Prostate gland (tissue), 2 donors: ENCODE measurements around the gene SLIT3. TPM values are rescaled to one million over a fixed set of nuclear protein-coding genes. Genes with fewer than 3 reads are reported as not detected.
"Not testable (repeated sequence)": the region's sequence is repeated elsewhere in the genome, so short reads cannot be mapped to it uniquely, and the experiment has no call there.

Experiments used
- DNase-seq: peaks from one replicate; pipeline ENCODE4 v3.0.0-alpha.2; 2019; ENCODE audit warnings: low spot score
- H3K27ac ChIP-seq, 2 donors: fragments of 200-600 bp; sonication (generic); 2 replicates each; pipeline ENCODE4 v1.5.1; 2017 to 2019
- H3K27me3 ChIP-seq: fragments of 200-600 bp; sonication (generic); replicated peaks from 2 replicates; pipeline ENCODE4 v1.5.1; 2019; ENCODE audit not compliant: insufficient read depth
- H3K36me3 ChIP-seq, 2 donors: fragments of 200-600 bp; sonication (generic); 1 replicate in 1 of 2; 2 replicates in 1 of 2; pipeline versions ENCODE4 v1.5.1 to v1.8.1; 2017 to 2019
- H3K4me1 ChIP-seq: fragments of 200-600 bp; sonication (generic); replicated peaks from 2 replicates; pipeline ENCODE4 v1.5.1; 2019
- H3K4me3 ChIP-seq, 2 donors: fragments of 200-600 bp; sonication (generic); 2 replicates each; pipeline ENCODE4 v1.5.1; 2017 to 2019
- H3K9me3 ChIP-seq: fragments of 200-600 bp; sonication (generic); 2 replicates; pipeline ENCODE4 v1.5.1; 2017
- POLR2A ChIP-seq: fragments of 450-650 bp; IDR thresholded peaks from one replicate; pipeline ENCODE4 v1.6.1; 2016; ENCODE audit warnings: antibody characterized with exemption, mild to moderate bottlenecking
- POLR2AphosphoS5 ChIP-seq: sonication (generic); formaldehyde crosslinking; IDR thresholded peaks from one replicate; pipeline ENCODE4 v1.6.1; 2017; ENCODE audit warnings: antibody characterized with exemption
- WGBS: methylation state at CpG from one replicate; pipeline ENCODE4 v1.1.5; 2018; 5-methylcytosine and 5-hydroxymethylcytosine counted together
- intact Hi-C: fragments of 100-400 bp; cut with DNase I; formaldehyde crosslinking; loops from one replicate; pipeline ENCODE4 v1.14.2; 2022
- total RNA-seq, 2 donors: library from RNA; depleted of rRNA; stranded (reverse); fragments of >200 nt; gene quantifications; one replicate each; pipeline ENCODE4 v1.1.0, GENCODE V29; 2016
- TF ChIP-seq, protein P1 (sequence below), 4 experiments: fragments of 200-600 bp in 2 of 4; fragments of 450-650 bp in 2 of 4; sonication (generic) in 2 of 4; IDR thresholded peaks; 1 replicate in 3 of 4; 2 replicates in 1 of 4; pipeline ENCODE4 v1.5.1; 2016 to 2019; ENCODE audit warnings: antibody characterized with exemption in 4 of 4, mild to moderate bottlenecking in 2 of 4, moderate library complexity in 2 of 4

The SLIT3 gene
- total RNA-seq, 2 donors from 2014 or later = 8.3 TPM

DNA sequence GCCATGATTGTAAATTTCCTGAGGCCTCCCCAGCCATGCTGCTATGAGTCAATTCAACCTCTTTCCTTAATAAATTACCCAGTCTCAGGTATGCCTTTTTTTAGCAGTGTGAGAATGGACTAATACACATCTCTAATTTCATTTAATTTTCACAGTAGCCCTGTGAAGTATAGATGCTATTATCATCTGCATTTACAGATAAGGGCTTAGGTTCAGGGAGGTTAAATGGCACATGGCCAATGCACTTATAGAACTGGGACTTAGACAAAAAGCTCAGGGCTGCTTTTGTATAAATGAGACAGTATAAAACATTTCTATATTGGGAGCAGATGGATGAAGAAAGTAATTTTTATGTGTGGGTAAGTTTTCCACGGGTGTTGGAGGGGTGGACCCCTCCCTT, 658.9 kb downstream of the SLIT3 start:
- Histone ChIP-seq H3K4me3 (no peak overlapping the region), H3K27ac (no peak overlapping the region), H3K4me1 (no peaks in the 10 kb centered on the region), H3K36me3 (no peaks in the 10 kb centered on the region), H3K9me3 (no peaks in the 10 kb centered on the region), H3K27me3 (no peaks in the 10 kb centered on the region)
- TF ChIP-seq POLR2A = no peak
- TF ChIP-seq, protein P1, sequence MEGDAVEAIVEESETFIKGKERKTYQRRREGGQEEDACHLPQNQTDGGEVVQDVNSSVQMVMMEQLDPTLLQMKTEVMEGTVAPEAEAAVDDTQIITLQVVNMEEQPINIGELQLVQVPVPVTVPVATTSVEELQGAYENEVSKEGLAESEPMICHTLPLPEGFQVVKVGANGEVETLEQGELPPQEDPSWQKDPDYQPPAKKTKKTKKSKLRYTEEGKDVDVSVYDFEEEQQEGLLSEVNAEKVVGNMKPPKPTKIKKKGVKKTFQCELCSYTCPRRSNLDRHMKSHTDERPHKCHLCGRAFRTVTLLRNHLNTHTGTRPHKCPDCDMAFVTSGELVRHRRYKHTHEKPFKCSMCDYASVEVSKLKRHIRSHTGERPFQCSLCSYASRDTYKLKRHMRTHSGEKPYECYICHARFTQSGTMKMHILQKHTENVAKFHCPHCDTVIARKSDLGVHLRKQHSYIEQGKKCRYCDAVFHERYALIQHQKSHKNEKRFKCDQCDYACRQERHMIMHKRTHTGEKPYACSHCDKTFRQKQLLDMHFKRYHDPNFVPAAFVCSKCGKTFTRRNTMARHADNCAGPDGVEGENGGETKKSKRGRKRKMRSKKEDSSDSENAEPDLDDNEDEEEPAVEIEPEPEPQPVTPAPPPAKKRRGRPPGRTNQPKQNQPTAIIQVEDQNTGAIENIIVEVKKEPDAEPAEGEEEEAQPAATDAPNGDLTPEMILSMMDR (IDR thresholded peaks at IDR 0.05) = no peak
- no peak for TF ChIP-seq POLR2AphosphoS5
- intact Hi-C loops = no loop called here
- DNase-seq = no peak
- 61% methylated on average over 1 of the region's 1 CpG for WGBS

DNA sequence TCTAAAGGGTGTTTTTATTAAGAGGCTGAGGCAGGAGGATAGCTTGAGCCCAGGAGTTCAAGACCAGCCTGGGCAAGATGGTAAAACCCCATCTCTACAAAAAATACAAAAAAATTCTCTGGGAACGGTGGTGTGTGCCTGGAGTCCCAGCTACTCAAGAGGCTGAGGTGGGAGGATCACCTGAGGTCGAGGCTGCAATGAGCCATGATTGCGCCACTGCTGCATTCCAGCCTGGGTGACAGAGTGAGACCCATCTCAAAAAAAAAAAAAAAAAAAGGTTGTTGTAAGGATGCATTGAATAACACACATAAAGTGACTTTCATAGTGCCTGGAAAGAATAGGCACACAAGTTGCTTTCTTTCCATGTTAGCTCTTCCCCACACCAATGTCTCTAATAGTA, 662.1 kb downstream of the SLIT3 start:
- H3K36me3 ChIP-seq, intact Hi-C loops, H3K4me3 ChIP-seq, H3K4me1 ChIP-seq, H3K9me3 ChIP-seq, DNase-seq, H3K27me3 ChIP-seq, H3K27ac ChIP-seq: not testable (repeated sequence)
- 90% methylated on average over 3 of the region's 3 CpGs for WGBS

DNA sequence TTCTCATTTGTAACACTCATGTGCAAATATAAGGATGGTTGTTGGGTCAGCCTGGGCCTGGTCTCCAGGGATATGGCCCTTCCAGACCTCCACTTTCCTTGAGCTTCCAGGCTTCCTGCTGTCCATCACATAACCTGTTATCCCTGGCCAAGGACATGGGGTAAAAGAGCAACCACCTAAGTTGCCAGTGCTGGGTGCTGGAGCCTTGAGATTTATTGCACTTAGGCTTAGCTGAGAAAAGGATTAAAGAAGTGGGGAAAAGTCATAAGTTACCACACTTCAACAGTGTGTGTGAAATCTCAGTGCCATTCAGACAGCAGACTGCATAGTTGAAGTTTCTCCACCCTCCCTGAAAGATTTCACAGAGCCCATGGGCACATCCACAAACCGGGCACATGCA, 663.1 kb downstream of the SLIT3 start:
- WGBS = 95% methylated on average over 1 of the region's 1 CpG
- Histone ChIP-seq H3K9me3 (no peaks in the 10 kb centered on the region), H3K4me1 (no peaks in the 10 kb centered on the region), H3K36me3 (no peaks in the 10 kb centered on the region), H3K27me3 (no peaks in the 10 kb centered on the region), H3K27ac (no peak overlapping the region), H3K4me3 (no peak overlapping the region)
- intact Hi-C loops = no loop called here
- TF ChIP-seq, protein P1 (IDR thresholded peaks at IDR 0.05) = no peak
- TF ChIP-seq POLR2AphosphoS5 (no peak), POLR2A (no peak)
- no peak for DNase-seq

DNA sequence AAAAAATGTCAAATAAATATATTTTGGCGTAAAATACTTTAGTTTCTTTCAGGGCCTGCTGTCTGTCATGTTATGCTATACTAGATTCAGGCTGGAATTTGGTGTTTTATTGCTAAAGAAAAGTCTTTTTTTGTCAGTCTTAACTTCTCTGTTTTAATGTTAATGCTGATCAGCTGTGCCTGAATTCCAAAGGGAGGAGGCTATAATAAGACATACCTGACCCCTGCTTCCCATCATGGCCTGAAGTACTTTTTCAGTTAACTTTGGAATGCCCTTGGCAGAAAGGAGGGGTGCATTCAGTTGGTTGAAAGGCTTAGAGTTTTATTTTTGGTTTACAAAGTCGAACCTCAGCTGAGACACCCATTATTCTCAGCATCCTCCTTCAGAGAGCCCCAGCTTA, 663.7 kb downstream of the SLIT3 start:
- TF ChIP-seq, protein P1 (IDR thresholded peaks at IDR 0.05) = no peak
- TF ChIP-seq POLR2AphosphoS5 (no peak), POLR2A (no peak)
- intact Hi-C loops = no loop called here

DNA sequence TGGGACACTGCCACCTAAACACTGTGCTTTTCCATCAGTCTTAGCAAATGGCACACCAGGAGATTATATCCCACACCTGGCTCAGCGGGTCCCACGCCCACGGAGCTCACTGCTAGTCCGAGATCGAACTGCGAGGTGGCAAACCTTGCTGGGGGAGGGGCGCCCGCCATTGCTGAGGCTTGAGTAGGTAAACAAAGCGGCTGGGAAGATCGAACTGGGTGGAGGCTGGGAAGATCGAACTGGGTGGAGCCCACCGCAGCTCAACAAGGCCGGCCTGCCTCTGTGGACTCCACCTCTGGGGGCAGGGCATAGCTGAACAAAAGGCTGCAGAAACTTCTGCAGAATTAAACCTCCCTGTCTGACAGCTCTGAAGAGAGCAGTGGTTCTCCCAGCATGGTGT, 670.0 kb downstream of the SLIT3 start:
- H3K36me3 ChIP-seq, H3K4me1 ChIP-seq, H3K9me3 ChIP-seq, H3K4me3 ChIP-seq, DNase-seq, H3K27ac ChIP-seq, H3K27me3 ChIP-seq, intact Hi-C loops: not testable (repeated sequence)
- 90% methylated on average over 13 of the region's 13 CpGs for WGBS

More for the DNA sequence above, 663.7 kb downstream of the SLIT3 start:
- WGBS = 88% methylated on average over 2 of the region's 2 CpGs
- no peaks in the 10 kb centered on the region for H3K9me3 ChIP-seq
- no peak overlapping the region for H3K4me3 ChIP-seq
- no peak overlapping the region for H3K27ac ChIP-seq
- no peaks in the 10 kb centered on the region for H3K27me3 ChIP-seq
- H3K4me1 ChIP-seq = no peaks in the 10 kb centered on the region
- no peaks in the 10 kb centered on the region for H3K36me3 ChIP-seq
- DNase-seq = no peak

DNA sequence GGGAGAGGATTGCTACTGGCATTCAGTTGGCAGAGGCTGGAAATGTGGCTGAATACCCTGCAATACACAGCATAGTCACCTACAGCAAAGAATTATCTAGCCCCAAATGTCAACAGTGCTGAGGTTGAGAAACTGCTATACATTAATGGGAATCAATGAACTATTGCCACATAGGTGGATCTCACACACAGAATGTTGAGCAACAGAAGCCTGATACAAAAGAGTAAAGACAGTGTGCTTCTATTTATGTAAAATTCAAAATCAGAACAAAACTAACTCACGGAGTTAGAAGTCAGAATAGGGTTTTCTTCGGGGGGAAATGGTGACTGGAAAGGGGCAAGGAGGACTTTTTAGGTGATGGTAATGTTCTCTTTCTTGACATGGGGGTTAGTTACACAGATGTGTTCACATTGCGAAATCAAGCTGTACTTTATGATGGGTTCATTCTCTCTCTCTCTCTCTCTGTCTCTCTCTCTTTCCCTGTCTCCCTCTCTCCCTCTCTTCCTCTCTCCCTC, 676.0 kb downstream of the SLIT3 start:
- no peak overlapping the region for H3K4me3 ChIP-seq
- no peaks in the 10 kb centered on the region for H3K4me1 ChIP-seq
- H3K27ac ChIP-seq = no peak overlapping the region
- TF ChIP-seq, protein P1 (IDR thresholded peaks at IDR 0.05) = no peak
- no peak for TF ChIP-seq POLR2AphosphoS5
- no peak for TF ChIP-seq POLR2A
- 90% methylated on average over 3 of the region's 3 CpGs for WGBS
- intact Hi-C loops = no loop called here
- no peak for DNase-seq
- H3K36me3 ChIP-seq = no peaks in the 10 kb centered on the region
- no peaks in the 10 kb centered on the region for H3K9me3 ChIP-seq
- H3K27me3 ChIP-seq = peaks cover 2% of the 10 kb centered on the region
